DMS153 treated with DMSO at 0.1 percent for 48 hours (cell line): ENCODE measurements around the gene FBXL20.
"Not testable (repeated sequence)": the region's sequence is repeated elsewhere in the genome, so short reads cannot be mapped to it uniquely, and the experiment has no call there.

Experiments used
- DNase-seq: peaks from one replicate; lab custom pipeline; 2025; ENCODE audit not compliant: unreplicated experiment; lab: John Stamatoyannopoulos, UW

FBXL20 gene, protein sequence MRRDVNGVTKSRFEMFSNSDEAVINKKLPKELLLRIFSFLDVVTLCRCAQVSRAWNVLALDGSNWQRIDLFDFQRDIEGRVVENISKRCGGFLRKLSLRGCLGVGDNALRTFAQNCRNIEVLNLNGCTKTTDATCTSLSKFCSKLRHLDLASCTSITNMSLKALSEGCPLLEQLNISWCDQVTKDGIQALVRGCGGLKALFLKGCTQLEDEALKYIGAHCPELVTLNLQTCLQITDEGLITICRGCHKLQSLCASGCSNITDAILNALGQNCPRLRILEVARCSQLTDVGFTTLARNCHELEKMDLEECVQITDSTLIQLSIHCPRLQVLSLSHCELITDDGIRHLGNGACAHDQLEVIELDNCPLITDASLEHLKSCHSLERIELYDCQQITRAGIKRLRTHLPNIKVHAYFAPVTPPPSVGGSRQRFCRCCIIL

DNA sequence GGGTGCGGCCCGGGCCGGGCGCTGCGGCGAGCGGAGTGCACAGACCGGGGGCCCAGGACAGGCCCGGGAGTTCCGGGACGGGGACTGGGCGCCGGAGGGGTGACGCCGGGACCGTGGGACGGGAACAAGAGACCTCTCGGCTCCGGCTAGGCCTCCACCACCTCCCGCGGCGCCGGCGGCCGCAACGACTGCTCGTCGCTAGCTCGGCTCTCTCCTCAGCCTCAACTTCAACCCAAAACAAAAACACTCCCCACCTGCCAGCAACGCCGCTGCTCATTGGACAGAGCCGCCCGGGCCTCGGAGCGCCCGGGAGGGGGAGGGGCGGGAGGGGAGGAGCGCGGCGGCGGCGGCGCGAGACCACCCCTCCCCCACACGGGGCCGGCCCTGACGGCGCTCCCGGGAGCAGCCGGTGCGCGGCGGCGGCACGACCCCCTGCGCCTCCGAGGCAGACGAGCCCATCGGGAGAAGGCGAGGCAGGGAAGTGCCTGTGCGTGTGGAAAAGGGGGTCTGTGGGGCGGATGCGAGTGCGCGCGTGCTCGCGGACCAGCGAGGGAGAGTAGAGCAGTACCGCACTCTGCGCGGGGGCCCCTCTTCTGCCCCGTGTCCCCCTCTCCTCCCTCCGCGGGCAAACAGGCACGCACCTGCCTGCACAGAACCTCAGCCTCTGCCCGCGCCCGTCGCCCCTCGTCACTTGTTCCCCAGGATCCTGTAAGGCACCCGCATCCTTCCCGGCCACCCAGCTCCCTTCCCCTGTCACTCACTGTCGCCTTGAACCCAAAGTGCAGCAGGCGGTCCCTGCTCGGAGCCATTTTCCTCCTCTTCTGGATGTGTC, at the start of gene FBXL20:
FBXL20 (minus strand) TSS at position 215 of the 832 bp plus-strand sequence. CDS start 224 bp downstream, outside the sequence.
- peak; percentile 47 for DNase-seq

DNA sequence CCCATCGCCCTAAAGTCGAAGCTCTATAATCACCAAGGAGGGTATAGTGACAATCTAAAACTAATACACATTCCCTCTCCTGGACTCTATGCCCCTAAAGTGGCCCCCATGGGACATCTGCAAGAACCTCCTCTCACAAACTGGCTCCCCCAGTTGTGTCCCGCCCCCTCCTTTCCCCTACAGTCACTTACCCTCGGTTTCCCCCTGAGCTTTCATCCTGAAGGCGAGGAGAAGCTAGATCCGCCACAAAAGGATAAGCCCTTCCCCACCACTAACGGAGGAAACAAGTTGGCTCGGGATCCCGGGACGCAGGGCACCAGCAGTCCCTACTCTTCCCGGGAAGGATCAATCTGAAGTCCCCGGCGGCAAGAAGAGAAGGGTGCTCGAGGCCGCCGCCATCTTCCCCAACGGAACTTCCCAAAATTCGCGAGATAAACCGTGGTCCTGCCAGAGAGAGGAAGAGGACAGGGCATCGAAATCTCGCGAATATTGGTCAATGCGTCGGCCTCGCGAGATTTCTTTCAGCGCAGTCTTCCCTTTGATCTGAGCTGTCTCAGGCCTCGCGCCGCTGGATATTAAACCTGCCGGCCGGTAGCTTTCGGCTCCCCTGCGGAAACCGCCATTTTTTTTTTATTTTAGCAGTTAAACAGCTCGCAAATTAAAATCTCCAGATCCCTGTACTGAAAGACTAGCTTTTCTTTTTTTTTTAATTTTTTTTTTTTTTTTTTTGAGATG, 49.6 kb upstream of the FBXL20 start, which contains the start of gene MED1:
MED1 (minus strand) TSS at position 417 of the 735 bp plus-strand sequence; CDS start at position 216, 201 bp downstream.
- DNase-seq, result peak; percentile 97

DNA sequence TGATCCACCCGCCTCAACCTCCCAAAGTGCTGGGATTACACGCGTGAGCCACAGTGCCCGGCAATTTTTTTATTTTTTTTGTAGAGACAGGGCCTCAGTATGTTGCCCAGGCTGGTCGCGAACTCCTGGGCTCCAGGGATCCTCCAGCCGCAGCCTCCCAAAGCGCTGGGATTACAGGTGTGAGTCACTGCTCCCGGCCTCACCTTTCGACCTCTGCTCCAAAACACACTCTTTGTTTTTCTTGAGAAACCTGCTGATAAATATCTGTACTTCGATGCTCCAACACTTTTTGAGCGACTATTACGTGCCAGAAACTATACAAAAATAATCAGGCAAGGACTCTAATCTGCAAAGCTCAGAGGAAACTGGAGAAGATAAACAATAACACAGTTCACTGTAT, 48.6 kb upstream of the FBXL20 start:
- DNase-seq, result no peak

DNA sequence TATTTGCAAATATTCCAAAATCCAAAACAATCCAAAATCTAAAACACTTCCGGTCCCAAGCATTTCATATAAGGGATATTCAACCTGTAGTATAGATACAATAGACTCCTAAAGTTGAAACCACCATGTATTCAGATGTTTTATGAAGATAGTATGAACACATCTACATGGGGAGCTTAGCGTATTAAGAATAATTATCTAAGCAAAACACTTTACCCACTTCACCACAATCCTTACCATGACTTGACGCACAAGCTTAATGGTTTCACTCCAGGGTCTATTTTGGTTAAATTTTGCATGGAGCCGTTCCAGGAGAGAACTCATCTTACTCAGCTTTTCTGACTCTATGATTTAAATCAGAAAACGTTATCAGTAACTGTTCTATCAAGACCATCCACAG, 46.1 kb upstream of the FBXL20 start:
- DNase-seq, result no peak

DNA sequence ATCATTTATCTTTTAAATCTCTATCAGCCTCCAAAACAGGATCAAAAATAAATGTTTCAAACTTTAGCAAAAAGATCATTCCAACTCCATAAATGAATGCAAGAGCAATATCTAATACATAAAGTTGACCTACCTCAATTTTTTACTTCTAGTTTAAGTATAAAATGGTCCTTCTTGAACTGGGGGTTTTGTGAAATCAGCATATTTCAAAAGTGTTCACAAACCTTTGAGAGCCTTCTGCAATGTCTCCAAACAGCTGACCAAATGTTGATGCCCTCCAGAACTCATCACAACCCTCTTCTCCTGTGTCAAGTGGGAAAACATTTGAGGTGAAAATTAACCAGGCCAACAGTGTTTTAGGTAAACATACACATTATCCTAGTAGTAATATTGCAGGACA, 41.9 kb upstream of the FBXL20 start:
- no peak for DNase-seq

DNA sequence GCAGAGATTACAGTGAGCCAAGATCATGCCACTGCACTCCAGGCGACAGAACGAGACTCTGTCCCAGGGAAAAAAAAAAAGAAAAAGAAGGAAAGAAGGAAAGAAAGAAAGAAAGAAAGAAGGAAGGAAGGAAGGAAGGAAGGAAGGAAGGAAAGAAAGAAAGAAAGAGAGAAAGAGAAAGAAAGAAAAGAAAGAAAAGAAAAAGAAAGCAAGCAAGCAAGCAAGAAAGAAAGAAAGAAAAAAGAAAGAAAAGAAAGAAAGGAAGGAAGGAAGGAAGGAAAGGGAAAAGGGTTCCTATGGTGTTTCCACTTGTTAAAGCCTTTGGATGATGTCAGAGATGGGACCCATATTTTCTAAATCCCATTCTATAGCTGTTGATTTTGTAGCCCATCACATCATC, 38.4 kb upstream of the FBXL20 start:
- not testable (repeated sequence) for DNase-seq

DNA sequence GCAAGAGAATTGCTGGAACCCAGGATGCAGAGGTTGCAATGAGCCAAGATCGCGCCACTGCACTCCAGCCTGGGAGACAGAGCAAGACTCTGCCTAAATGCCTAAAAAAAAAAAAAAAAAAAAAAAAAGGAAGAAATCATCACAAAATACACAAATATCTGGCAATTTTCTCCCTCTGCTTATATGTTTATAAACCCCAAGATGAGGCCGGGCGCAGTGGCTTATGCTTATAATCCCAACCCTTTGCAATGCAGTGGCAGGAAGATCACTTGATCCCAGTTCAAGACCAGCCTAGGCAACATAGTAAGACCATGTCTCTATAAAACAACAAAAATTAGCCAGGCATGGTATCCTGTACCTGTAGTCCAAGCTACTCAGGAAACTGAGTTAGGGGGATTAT, 28.2 kb upstream of the FBXL20 start:
- DNase-seq, result no peak

DNA sequence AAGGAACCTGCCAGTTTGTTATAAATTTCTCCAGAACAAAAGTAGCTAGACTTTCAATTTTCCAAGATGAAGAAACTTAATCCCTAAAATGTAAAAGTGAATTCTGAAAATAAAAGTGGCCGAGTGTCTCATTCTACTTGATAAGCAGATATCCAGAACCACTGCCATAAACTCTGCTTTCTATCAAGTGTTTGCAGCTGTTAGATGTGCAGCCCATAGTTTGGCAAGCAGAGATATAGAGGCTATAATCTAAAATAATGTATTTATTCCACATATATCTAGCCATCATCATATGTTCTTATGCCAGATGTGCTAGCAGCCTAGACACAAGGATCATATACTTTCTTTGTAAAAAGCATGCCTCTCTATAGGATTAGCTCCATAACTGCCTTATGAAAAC, 14.7 kb upstream of the FBXL20 start:
- no peak for DNase-seq

DNA sequence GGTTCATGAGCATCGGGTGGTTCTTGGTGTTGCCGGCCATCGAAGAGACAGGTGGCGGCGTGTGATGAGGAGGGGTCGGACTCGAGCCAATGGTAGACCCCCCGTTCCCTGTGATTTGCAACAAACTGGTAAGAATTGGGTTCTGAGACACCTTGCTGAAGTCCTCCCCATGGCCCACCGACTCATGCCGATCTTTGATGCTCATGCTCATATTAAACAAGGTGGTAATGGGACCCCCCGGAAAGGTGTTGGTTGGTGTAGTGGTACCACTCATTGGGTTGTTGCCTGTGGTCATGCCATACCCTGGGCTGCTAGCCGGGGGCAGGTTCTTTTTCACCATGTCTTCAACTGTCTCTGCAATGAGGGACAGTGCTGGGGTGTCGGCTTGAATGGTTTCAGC, 8.9 kb upstream of the FBXL20 start:
- no peak for DNase-seq

DNA sequence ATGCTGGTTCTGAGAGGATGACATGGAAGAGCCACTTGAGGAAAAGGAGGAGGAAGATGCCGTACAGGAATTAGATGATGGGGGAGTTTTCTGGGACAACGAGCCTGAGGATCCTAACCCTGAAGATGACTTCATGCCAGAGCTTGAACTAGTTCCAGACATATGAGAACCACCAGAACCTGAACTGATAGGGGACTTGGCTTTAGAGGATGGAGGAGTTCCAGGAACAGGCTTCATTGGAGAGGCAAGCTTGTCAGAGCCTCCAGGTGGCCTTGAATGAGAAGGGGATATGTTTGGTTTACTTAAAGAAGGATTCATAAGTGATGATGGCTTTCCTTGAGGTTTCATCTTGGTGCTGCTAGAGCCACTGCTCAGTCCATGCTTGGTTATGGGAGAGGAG, 6.9 kb upstream of the FBXL20 start:
- no peak for DNase-seq

DNA sequence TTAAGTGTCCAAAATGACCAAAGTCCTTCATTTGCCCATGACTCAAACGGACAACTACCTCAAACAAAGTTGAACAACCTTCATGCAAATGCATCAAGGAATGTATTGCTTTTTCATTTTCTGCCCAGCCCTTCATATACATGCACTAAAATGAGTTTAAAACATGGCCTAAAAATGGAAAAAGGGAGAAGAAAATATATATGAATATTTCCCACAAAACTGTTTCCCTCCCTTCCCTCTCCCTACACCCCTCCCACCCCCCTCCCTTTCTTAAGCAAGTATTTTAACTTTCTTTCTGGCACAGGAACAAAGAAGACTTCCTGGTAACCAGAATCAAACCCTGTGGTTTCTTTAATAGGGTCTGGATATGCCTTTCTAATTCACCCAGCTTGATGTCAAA, 5.5 kb upstream of the FBXL20 start:
- no peak for DNase-seq

DNA sequence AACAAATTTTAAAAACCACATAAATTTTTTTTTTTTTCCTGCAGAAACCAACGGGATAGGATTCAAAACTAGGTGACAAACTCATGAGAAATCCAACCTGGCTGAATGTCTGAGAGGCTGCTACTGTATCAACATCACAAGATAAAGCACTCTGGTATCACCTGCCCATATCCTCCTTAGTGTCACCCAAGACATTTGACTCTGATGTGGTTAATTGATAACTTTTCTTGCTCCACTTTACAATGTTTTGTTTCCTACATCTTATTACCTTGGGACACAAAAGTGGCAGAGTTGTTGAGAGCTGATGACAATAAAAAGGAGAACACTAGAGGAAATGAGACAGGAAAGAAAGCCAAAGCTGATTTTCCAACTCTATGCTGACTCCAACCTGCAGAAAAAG, 4.0 kb upstream of the FBXL20 start:
- no peak for DNase-seq

DNA sequence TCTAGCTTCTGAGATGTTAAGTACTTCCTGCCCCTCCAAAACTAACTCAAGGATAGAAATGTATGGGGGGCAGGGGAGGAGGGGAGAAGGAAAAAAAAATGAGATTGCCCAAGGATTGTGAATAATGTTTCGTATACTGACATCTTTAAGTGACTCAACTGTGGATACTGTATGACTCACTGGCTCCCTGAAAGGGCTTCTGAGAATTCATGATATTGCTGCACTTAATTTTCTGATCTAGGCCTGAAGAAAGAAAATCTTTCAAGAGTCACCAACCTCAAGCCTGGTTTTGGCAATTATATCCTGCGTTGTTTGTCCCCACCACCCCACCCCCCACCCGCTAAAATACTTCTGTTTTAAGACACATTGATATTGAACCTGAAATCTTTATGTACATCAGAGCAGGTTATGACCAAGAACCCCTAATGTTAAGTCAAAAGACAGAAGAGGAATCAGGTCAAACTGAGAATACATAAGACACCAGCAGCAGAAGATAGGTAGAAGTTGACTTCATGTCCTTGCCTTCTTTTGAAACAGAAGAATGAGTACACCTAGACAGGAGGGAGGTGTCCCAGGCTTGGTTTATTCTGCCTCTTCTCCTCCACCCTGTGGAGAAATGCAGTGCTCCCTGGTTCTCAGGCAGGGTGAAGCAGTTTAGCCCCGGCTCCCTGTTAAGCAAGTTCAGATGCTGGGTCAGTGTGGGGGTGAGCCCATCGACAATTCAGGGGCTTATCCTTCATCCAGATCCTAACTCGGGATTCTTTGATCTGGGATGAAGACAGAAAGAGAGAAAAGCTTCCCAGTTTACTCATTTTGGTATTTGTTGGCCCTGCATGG, 3.3 kb upstream of the FBXL20 start:
- no peak for DNase-seq

DNA sequence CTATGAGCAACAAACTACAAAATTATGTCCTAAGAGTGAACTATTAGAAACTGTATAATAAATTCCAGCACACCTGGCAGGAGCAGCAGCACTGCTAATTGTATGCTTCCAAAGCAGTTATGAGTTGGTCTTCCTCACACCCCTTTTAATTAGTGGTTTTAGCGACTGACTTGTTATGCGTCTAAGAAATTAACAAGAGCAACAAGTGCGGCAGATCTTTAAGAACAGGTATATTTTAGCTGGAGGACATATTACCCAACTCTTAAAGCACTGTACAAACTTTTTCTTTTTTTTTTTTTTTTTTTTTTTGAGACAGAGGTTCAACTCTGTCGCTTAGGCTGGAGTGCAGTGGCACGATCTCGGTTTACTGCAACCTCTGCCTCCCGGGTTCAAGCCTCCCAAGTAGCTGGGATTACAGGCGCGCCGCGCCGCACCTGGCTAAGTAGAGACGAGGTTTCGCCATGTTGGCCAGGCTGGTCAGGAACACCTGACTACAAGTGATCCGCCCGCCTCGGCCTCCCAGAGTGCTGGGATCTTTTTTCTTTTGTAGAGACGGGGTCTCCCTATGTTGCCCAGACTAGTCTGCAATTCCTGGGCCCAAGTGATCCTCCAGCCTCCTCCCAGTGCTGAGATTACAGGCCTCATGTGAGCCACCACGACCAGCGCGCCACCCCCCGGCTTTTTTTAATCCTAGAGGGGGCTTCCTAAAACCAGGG, 1.6 kb upstream of the FBXL20 start:
- DNase-seq, result no peak

DNA sequence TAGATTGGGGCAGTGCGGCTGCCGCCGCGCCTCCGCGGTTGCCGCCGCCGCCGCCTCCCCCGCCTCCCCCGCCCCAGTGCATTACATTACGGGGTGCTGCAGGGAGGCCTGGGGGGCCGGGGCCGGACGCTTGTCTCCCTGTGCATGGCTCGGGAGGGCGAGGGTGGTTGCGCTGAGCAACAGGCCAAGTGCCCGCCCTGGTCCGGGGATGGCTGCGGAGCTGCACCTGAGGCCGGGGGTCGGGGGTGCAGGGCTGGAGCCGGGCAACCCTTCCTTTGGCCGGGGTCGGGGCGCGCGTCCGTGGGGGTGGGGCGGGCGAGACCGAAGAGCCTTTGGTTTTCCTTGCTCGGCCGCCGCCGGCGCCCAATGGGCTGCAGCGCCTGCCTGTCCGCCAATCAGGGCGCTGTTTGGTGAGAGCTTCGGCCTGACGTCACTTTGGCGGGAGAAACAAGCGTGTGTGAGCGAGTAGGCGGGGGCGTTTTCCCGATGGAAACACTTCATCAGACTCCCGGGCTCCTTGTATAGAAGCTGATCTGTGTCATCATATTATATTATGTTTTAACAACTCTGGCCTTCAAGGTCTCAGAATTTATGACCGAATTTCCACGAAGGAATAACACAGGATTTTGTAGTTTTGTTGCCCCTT, 941 bp upstream of the FBXL20 start:
- peak; percentile 80 for DNase-seq

DNA sequence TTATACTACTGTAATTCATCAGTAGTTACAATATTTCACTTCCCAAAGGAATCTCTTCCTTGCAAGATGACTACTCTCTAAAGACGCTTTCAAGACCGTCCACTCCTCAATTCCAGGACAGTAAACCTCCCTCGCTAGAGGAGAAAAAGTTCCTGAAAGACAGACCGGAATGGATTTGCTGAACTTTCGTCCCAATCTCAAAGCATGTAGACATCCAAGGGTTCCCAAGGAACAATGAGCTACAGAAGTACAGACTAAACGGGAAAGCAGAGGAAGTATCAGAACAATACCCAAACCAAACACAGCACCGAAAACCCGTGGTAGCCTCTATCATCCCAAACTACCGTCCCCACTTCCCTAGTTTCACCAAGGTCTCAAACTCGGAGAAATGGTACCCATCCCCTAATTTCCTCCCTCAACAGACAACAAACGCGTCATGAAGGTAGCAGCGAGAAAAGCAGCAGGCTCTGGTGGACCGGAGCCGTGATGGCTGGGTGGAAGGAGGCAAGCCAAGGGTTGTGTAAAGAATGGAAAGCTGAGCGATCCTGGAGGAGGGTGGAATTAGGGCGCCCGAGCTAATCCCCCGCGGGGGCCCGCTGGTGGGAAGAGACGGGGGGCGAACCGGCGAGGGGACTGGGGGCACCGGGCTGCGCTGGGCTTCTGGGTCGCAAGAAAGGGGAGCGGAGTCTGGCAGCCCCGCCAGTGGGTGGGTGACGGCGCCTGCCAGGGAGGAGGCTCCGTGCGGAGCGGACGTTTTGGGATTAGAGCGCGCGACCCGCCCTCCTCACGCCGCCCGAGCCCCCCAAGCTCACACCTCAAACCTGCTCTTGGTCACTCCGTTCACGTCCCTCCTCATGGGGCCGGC, 647 bp downstream of the FBXL20 start:
- DNase-seq, result no peak

DNA sequence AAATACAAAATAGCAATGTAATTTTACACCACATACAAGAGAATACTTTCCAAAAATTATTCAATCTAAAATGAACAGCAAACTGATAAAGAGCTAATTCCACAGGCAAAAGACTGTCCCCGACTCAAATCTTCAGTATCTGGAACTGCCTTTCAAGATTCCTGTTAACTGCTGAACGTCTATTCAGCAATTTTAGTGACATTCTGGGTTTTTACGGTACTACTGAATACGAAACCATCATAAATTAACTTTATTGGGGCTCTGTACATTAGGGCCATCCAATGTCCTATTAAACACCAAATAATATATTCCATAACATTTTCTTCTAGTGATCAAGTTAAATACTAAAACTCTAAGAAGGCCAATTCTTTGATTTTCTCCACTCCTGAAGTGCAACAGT, 1.6 kb downstream of the FBXL20 start:
- DNase-seq, result no peak

DNA sequence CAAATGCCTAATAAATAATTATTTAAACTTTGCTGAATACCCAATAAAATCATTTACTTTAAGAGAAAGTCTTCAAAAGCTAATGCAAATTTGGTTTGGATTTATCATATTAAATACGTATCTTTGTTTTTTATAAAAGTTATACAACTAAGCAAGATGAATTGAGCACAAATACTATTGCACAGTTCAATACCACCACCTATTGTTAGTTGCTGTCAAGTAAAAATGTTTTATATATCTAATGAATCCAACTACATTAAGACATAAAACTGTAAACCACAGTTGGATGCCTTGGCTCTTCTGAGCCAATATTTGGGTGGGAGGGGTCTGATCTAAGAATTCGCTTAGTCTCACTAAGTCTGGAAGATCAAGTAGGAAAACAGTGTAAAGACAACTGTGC, 7.7 kb downstream of the FBXL20 start:
- no peak for DNase-seq
